A549 (cell line): ENCODE results near the gene VDR.

ENCODE experiments used
- HOXB13 ChIP-seq: fragments of 250-450 bp; sonication (Bioruptor Pico); IDR thresholded peaks from 2 replicates; pipeline ENCODE4 v1.5.0; 2020; ENCODE audit warnings: low read depth, mild to moderate bottlenecking, moderate library complexity
- MAZ ChIP-seq: fragments of 150-350 bp; IDR thresholded peaks from 2 replicates; pipeline ENCODE4 v1.6.1; 2014; ENCODE audit warnings: antibody characterized with exemption, low read depth, low read length, borderline replicate concordance
- POLR2A ChIP-seq: IDR thresholded peaks from 2 replicates; pipeline ENCODE4 v1.6.1; 2012; ENCODE audit warnings: mild to moderate bottlenecking, low read length

DNA sequence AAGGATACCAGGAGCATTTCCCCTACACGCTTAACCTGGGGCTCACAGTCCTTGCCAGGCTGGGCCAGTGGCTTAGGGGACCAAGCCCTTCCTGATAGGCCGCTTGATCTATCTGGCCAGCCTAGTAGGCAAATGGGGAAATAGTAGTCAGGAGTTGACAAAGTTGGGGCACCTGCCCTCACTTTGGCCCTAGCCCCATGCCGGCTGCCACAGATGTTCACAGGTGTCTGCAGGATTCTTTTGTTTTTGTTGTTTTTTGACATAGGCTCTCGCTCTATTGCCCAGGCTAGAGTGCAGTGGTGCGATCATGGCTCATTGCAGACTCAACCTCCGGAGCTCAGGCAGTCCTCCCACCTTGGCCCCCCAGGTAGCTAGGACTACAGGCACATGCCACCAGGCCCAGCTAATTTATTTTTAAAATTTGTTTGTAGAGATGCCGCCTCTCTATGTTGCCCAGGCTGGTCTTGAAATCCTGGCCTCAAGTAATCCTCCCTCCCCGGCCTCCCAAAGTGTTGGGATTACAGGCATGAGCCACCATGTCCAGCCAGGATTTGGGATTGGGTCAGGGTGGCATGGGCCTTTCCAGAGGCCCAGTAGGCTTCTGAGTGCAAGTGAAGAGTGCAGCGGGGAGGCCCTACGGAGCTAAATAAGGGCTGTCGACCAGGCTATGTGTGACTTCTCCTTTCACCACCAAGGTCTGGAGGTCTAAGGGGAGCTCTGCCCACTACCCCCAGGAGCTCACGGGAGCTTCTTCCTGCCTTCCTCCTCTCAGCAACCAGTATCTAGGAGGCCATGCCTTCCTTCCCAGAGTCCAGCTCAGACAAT lies 69.6 kb downstream of the VDR start:
- no peak for TF ChIP-seq HOXB13 (CRISPR knock-in tag)
- TF ChIP-seq POLR2A, result no peak
- no peak for TF ChIP-seq MAZ
